GM12891 (cell line): Measurements from ENCODE around the gene PSMC3.

ENCODE experiments used
- PAX5 ChIP-seq: IDR thresholded peaks from 2 replicates; pipeline ENCODE4 v1.6.1; 2011; ENCODE audit warnings: low read length, moderate library complexity, mild to moderate bottlenecking; ENCODE audit not compliant: insufficient read depth, severe bottlenecking
- POLR2A ChIP-seq: IDR thresholded peaks from 2 replicates; pipeline ENCODE4 v1.6.1; 2011; ENCODE audit warnings: low read depth, low read length, control low read depth
- POLR2AphosphoS5 ChIP-seq: IDR thresholded peaks from 2 replicates; pipeline ENCODE4 v1.6.1; 2011; ENCODE audit warnings: low read depth, low read length, control low read depth
- SPI1 ChIP-seq: IDR thresholded peaks from 2 replicates; pipeline ENCODE4 v1.6.1; 2011; ENCODE audit warnings: low read depth, low read length, control low read depth
- TAF1 ChIP-seq: IDR thresholded peaks from 2 replicates; pipeline ENCODE4 v1.6.1; 2011; ENCODE audit warnings: low read depth, low read length, control low read depth

- TF ChIP-seq POLR2AphosphoS5, result no peak
- no peak for TF ChIP-seq POLR2A
- no peak for TF ChIP-seq PAX5
- no peak for TF ChIP-seq SPI1
- no peak for TF ChIP-seq TAF1
These were observed 21.7 kb upstream of the PSMC3 start for GRCh38 chr11:47447906-47448305.
